ENCODE measurements around the gene MYZAP.

DNA sequence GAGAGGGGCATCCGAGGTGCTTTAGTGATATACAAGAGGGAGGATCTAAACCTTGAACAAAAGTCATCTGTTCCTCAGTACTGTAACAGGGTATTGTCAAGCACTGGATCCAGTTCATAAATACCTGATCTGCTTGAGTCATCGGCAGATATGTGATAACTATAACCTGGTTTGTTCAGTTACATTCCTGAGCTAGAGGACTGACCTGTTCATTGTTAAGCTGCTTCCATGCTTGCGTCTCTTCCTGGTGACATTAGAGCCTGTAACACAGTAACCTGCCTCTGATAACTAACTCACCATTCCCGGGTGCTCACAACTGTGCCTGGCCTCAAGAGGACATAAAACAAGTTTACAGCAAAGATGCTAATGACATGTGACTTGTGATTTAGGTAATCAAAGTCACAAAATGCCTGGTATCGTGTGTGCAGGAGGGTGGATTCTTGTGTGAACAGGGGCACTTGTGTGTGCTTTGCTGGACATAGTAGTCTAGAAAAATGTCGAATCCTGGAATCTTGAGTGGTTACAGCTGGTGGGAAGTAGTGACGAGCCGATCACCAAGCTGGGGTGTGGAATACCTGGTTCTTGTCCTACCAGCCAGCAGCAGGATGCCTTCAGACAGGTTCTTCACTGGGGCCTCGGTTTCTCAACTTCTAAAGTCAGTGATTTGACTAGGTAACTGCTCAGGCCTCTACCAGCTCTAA, 83.9 kb downstream of the MYZAP start:
- TF ChIP-seq, protein P1, sequence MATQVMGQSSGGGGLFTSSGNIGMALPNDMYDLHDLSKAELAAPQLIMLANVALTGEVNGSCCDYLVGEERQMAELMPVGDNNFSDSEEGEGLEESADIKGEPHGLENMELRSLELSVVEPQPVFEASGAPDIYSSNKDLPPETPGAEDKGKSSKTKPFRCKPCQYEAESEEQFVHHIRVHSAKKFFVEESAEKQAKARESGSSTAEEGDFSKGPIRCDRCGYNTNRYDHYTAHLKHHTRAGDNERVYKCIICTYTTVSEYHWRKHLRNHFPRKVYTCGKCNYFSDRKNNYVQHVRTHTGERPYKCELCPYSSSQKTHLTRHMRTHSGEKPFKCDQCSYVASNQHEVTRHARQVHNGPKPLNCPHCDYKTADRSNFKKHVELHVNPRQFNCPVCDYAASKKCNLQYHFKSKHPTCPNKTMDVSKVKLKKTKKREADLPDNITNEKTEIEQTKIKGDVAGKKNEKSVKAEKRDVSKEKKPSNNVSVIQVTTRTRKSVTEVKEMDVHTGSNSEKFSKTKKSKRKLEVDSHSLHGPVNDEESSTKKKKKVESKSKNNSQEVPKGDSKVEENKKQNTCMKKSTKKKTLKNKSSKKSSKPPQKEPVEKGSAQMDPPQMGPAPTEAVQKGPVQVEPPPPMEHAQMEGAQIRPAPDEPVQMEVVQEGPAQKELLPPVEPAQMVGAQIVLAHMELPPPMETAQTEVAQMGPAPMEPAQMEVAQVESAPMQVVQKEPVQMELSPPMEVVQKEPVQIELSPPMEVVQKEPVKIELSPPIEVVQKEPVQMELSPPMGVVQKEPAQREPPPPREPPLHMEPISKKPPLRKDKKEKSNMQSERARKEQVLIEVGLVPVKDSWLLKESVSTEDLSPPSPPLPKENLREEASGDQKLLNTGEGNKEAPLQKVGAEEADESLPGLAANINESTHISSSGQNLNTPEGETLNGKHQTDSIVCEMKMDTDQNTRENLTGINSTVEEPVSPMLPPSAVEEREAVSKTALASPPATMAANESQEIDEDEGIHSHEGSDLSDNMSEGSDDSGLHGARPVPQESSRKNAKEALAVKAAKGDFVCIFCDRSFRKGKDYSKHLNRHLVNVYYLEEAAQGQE (IDR thresholded peaks at IDR 0.05; ENCODE audit: low read depth, low read length) = no peak
- TF ChIP-seq TEAD4 (IDR thresholded peaks at IDR 0.05; ENCODE audit: borderline replicate concordance, insufficient read depth) (no peak), CHD2 (IDR thresholded peaks at IDR 0.05; ENCODE audit: low read length, partially characterized antibody) (no peak), RCOR1 (IDR thresholded peaks at IDR 0.05; ENCODE audit: low read length) (no peak), EP300 (IDR thresholded peaks at IDR 0.05; ENCODE audit: borderline replicate concordance in 1 of 2, low read depth in 1 of 2, low read length in 1 of 2) (no peak)
- TF ChIP-seq, protein P2, sequence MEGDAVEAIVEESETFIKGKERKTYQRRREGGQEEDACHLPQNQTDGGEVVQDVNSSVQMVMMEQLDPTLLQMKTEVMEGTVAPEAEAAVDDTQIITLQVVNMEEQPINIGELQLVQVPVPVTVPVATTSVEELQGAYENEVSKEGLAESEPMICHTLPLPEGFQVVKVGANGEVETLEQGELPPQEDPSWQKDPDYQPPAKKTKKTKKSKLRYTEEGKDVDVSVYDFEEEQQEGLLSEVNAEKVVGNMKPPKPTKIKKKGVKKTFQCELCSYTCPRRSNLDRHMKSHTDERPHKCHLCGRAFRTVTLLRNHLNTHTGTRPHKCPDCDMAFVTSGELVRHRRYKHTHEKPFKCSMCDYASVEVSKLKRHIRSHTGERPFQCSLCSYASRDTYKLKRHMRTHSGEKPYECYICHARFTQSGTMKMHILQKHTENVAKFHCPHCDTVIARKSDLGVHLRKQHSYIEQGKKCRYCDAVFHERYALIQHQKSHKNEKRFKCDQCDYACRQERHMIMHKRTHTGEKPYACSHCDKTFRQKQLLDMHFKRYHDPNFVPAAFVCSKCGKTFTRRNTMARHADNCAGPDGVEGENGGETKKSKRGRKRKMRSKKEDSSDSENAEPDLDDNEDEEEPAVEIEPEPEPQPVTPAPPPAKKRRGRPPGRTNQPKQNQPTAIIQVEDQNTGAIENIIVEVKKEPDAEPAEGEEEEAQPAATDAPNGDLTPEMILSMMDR (IDR thresholded peaks at IDR 0.05) = no peak

All from SK-N-SH (cell line).